Loucy (cell line): ENCODE results near the gene ARSK.

Experiments used
- EZH2phosphoT487 ChIP-seq: fragments of 200-600 bp; IDR thresholded peaks from 2 replicates; pipeline ENCODE4 v1.6.1; 2018; ENCODE audit warnings: antibody characterized with exemption, mild to moderate bottlenecking, moderate library complexity, borderline replicate concordance
- TF ChIP-seq, protein P1 (sequence below): fragments of 200-600 bp; sonication (generic); conservative IDR thresholded peaks from 2 replicates; pipeline ENCODE4 v1.5.1; 2014; ENCODE audit warnings: mild to moderate bottlenecking, antibody characterized with exemption, low read length

DNA sequence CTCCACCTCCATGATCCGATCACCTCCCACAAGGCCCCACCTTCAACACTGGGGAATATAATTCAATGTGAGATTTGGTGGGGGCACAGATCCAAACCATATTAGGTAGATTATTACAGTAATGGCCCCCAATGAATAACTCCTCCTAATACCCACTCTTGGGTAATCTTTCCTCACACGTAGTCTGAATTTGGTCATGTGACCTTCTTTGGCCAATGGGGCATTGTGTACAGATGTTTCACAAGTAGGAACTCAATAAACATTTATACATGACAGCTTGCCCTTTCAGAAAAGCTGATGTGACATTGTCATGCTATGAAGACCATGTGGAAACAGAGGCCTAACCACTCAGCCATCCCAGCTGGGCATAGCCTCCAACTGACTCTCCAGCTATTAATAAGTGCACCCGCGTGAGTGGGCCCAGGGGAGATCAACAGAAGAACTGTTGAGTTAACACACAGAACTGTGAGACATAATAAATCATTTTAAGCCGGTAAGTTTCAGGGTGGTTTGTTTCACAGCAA, 75.6 kb downstream of the ARSK start:
- TF ChIP-seq, protein P1, sequence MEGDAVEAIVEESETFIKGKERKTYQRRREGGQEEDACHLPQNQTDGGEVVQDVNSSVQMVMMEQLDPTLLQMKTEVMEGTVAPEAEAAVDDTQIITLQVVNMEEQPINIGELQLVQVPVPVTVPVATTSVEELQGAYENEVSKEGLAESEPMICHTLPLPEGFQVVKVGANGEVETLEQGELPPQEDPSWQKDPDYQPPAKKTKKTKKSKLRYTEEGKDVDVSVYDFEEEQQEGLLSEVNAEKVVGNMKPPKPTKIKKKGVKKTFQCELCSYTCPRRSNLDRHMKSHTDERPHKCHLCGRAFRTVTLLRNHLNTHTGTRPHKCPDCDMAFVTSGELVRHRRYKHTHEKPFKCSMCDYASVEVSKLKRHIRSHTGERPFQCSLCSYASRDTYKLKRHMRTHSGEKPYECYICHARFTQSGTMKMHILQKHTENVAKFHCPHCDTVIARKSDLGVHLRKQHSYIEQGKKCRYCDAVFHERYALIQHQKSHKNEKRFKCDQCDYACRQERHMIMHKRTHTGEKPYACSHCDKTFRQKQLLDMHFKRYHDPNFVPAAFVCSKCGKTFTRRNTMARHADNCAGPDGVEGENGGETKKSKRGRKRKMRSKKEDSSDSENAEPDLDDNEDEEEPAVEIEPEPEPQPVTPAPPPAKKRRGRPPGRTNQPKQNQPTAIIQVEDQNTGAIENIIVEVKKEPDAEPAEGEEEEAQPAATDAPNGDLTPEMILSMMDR: no peak
- TF ChIP-seq EZH2phosphoT487: no peak
